ENCODE measurements around the gene SKAP2.

SKAP2 gene

GRCh38 chr7:26789481-26790184, 74.8 kb downstream of the SKAP2 start:
- intact Hi-C loops (cut with DNase I) = no loop called here

GRCh38 chr7:26787701-26788100, 76.7 kb downstream of the SKAP2 start:
- DNase-seq = peak in 1 of 42 donors; percentile 1

More at GRCh38 chr7:26789481-26790184, 74.8 kb downstream of the SKAP2 start:
- no peak for DNase-seq

GRCh38 chr7:26784118-26784517, 80.3 kb downstream of the SKAP2 start:
- no peak for DNase-seq

More at GRCh38 chr7:26787701-26788100, 76.7 kb downstream of the SKAP2 start:
- intact Hi-C loops (cut with DNase I) = no loop called here

GRCh38 chr7:26782501-26782900, 81.9 kb downstream of the SKAP2 start:
- DNase-seq = no peak
- intact Hi-C loops (cut with DNase I) = no loop called here

More at GRCh38 chr7:26784118-26784517, 80.3 kb downstream of the SKAP2 start:
- intact Hi-C loops (cut with DNase I) = no loop called here

- intact Hi-C loops (cut with DNase I) = no loop called here
Observed at GRCh38 chr7:26779978-26780595, 84.3 kb downstream of the SKAP2 start.

GRCh38 chr7:26777385-26777784, 87.0 kb downstream of the SKAP2 start:
- intact Hi-C loops (cut with DNase I) = no loop called here

More at GRCh38 chr7:26779978-26780595, 84.3 kb downstream of the SKAP2 start:
- no peak for DNase-seq

GRCh38 chr7:26760501-26760900, 103.9 kb downstream of the SKAP2 start:
- intact Hi-C loops (cut with DNase I) = no loop called here

More at GRCh38 chr7:26777385-26777784, 87.0 kb downstream of the SKAP2 start:
- DNase-seq = no peak

GRCh38 chr7:26759108-26759507, 105.3 kb downstream of the SKAP2 start:
- DNase-seq = no peak
- intact Hi-C loops (cut with DNase I) = no loop called here

More at GRCh38 chr7:26760501-26760900, 103.9 kb downstream of the SKAP2 start:
- no peak for DNase-seq

- DNase-seq = no peak
Observed at GRCh38 chr7:26743205-26743604, 121.2 kb downstream of the SKAP2 start.

GRCh38 chr7:26735976-26736600, 128.3 kb downstream of the SKAP2 start:
- intact Hi-C loops (cut with DNase I) = loop anchor here (2.0 kb wide), 1 partner anchor 17 kb away; no protein-coding TSS in a partner anchor

More at GRCh38 chr7:26743205-26743604, 121.2 kb downstream of the SKAP2 start:
- intact Hi-C loops (cut with DNase I) = no loop called here

GRCh38 chr7:26729150-26729775, 135.1 kb downstream of the SKAP2 start:
- intact Hi-C loops (cut with DNase I) = no loop called here
- no peak for DNase-seq

More at GRCh38 chr7:26735976-26736600, 128.3 kb downstream of the SKAP2 start:
- no peak for DNase-seq

- intact Hi-C loops (cut with DNase I) = no loop called here
- peak in 21 of 42 donors; percentile 4 to 55 (median 25) for DNase-seq
Observed at GRCh38 chr7:26726051-26726450, 138.3 kb downstream of the SKAP2 start.

GRCh38 chr7:26724795-26725194, 139.6 kb downstream of the SKAP2 start:
- DNase-seq = no peak
- intact Hi-C loops (cut with DNase I) = no loop called here

GRCh38 chr7:26723129-26723528, 141.3 kb downstream of the SKAP2 start:
- no peak for DNase-seq
- intact Hi-C loops (cut with DNase I) = no loop called here

GRCh38 chr7:26721450-26721849, 142.9 kb downstream of the SKAP2 start:
- intact Hi-C loops (cut with DNase I) = no loop called here
- no peak for DNase-seq

GRCh38 chr7:26718063-26718462, 146.3 kb downstream of the SKAP2 start:
- intact Hi-C loops (cut with DNase I) = no loop called here
- no peak for DNase-seq

- intact Hi-C loops (cut with DNase I) = no loop called here
- no peak for DNase-seq
Observed at GRCh38 chr7:26714438-26714837, 150.0 kb downstream of the SKAP2 start.

- intact Hi-C loops (cut with DNase I) = no loop called here
- DNase-seq = no peak
Observed at GRCh38 chr7:26714006-26714405, 150.4 kb downstream of the SKAP2 start.

GRCh38 chr7:26709210-26709990, 155.0 kb downstream of the SKAP2 start:
- no peak for DNase-seq
- intact Hi-C loops (cut with DNase I) = no loop called here

All from head of caudate nucleus (tissue), 42 donors.